HG02610 (cell line): ENCODE results near the gene NCAPG.
"Not testable (repeated sequence)": the region's sequence is repeated elsewhere in the genome, so short reads cannot be mapped to it uniquely, and the experiment has no call there.

Experiments
- ATAC-seq: cut with Tn5 transposase; IDR thresholded peaks from one replicate; pipeline ENCODE4 v1.9.1; 2021; ENCODE audit warnings: mild to moderate bottlenecking, moderate library complexity; ENCODE audit not compliant: unreplicated experiment

Gene NCAPG

DNA sequence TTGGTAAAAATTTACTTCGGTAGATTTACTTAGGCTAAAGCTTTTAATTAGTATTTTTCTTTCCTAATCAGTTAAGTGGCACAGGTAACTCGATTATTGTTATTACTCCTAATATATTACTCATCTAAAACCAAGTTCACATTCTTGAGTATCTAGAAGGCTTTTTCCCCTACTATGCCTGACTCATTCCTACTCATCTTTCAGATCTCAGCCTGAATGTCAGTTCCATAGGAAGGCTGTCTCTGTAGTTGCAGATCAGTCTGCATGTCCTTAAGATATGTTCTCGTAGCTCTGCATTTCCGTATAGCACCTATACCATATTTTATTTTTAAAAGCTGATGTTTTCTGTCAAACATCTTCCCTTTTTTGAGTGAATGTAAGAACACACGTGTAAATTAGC is 23.5 kb upstream of the NCAPG start:
- no peak for ATAC-seq

DNA sequence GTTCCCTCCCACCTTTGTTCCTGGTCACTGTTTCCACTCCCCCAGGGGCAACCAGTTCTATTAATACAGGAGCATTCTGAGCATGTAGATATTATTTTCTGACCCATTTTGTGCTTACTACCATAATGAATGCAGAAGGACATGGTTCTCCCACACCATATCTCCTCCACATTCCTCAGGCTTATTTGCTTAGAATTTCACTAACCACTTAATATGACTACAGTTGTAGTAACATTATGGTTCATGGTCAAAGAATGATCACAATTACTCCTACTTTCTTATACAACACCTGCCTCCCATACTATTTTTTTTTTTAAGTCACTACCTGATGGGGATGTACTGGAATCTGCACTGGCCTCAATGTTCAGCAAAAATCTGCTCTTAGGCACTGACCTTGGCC is 21.8 kb upstream of the NCAPG start:
- ATAC-seq = no peak

DNA sequence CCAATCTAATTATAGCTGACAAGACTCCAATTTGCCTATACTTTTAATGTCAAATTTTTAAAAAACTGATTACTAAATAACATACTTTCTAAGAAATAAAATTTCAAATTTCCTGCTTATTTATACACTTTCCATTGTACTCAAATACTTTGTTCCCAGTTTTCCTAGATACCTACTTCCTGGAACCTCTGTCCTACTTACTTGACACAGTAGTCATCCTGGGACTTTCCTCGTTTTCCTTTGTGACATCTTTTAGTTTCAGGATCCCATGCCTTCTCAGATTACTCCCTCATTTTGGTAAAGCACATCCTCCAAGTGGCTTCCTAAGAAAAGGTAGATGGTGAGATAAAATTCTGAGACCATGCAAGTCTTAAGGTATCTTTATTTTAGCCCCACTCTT is 16.0 kb upstream of the NCAPG start:
- no peak for ATAC-seq

DNA sequence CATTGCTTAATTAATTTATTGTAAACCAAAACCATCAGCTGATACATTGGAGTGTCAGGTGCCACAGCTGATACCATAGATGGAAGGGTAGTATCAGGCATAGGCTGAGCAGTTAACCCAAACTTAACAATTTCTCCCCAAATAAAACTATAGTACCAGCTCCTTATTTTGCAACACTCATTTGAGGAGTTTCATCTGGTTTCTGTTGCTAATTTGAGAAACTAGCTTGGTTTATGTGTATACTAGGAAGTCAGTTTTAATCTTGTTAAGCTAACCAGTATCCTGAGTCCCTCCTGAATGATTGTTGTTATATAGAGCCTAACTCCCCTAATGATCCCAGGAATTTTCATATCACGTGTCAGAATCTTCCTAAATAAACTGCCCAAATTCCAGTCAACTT is 13.0 kb upstream of the NCAPG start:
- ATAC-seq = no peak

DNA sequence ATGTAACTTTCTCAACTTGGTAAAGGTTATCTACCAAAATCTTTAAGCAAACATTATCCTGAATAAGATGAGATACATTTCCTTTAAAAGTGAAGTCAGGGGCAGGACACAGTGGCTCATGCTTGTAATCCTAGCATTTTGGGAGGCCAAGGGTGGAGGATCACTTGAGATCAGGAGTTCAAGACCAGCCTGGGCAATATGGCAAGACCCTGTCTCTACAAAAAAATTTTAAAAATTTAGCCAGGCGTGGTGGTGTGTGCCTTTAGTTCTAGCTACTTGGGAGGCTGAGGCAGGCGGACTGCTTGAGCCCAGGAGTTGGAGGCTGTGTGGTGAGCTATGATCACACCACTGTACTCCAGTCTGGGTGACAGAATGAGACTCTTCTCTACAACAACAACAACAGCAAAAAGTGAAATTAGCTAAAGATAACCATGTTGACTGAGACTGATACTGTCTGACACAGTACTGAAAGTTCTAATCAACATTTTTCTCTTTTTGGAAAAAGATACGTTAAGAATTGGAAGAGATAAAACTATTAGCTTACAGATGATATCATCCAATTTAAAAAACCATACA is 5.1 kb upstream of the NCAPG start:
- peak; percentile 18 for ATAC-seq

DNA sequence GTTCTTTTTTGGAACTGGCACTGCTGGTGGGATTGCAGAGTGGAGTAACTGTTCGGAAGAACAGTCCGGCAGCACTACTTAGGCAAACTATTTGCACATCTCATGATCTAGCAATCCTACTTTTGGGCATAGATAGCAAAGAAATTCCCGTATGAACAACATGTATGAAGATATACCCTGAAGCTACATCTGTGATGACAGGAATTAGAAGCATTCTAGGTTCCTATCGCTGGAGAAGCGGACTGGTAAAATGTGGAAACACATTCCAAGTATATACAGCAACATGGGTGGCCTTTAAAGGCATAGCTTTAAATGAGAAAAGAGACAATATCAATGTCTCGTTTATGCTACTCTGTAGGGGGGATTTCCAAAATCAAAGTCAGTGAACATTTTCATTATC is 3.3 kb upstream of the NCAPG start:
- no peak for ATAC-seq

DNA sequence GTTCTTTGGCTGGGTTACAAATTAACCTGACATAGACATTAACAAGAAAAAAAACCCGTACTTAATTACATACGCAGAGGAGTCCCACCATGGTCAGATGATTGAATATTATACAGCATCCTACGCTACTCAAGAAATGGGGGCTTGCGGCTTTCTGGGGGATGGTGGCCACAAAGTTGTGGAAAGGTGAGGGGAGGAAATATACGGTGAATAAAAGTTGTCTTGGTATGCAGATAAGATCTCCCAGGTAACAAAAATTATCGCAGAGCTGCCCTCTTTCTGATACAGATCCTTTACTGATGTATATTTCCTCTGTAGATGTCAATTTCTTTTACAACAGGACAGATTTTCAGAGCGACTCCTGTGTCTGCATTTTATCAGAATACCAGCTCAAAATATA is 1.1 kb upstream of the NCAPG start:
- no peak for ATAC-seq

DNA sequence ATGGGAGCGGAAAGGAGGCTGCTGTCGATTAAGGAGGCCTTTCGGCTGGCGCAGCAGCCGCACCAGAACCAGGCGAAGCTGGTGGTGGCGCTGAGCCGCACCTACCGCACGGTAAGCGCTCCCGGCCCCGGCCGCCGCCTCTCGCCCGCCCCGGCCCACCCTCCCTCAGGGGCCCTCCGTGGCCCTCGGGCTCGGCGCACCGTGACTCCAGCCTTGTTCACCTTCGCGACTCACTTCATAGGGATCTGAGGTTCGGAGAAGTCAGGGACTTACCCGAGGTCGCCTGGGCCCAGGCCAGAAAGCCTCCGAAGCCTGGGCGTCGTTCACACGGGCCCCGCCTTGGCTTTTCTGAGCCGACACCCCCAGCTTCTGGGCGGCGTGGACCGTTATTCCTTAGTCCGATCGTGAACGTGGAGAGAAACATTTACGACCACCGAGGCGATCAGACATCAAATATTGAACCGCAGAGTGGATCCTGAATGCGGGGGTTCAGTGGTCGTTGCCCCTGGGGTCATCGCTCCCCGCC is 362 bp downstream of the NCAPG start:
- ATAC-seq = peak; percentile 31

DNA sequence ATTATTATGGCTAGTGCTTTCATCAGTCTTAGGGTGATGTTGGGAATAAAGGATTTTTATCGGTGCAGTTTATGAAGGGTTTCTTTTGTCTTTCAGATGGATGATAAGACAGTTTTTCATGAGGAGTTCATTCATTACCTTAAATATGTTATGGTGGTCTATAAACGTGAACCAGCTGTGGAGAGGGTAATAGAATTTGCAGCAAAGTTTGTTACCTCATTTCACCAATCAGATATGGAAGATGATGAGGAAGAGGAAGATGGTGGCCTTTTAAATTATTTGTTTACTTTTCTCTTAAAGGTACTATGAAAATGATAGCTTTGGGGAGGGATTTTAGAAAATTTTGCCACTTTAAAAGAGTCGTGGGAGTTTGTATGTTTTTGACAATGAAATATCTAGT is 1.3 kb downstream of the NCAPG start:
- no peak for ATAC-seq

DNA sequence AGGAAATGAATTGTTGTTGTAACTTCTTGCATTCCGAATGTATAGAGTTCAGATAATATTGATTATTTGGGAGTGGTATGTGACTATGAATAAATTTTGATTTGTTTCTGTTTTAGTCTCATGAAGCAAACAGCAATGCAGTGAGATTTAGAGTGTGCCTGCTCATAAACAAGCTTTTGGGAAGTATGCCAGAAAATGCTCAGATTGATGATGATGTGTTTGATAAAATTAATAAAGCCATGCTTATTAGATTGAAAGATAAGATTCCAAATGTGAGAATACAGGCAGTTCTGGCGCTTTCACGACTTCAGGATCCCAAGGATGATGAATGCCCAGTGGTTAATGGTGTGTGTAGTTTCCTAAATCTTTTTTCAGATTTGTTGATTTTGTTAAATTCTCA is 2.0 kb downstream of the NCAPG start:
- ATAC-seq = no peak

DNA sequence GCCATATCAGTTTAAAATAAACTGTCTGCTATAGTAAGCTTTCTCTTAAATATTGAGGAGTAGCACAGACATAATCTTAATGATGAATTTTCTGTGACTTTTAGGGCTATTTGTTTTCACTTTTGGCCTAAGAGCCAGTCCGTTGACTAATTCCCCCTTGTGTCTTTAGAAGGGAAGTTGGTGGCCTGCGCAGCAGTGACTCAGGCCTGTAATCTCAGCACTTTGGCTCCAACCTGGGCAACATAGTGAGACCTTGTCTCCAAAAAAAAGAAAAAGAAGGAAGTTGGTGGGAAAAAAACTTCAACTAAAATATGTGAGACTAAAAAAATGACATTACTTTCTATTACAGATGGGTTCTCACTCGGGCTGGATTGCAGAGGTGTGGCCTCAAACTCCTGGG is 3.4 kb downstream of the NCAPG start:
- no peak for ATAC-seq

DNA sequence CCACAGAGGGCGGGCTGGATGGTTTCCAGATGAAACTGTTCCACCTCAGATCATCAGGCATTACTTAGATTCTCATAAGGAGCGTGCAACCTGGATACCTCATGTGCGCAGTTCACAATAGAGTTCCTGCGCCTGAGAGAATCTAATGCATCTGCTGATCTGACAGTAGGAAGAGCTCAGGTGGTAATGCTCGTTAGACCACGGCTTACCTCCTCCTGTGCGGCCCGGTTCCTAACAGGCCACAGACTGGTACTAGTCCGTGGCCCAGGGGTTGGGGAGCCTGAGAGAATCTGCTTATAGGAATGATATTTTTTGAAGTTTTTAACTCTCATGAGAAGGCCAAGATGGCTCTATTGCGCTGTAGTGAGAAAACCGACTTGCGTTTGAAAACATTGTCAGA is 5.4 kb downstream of the NCAPG start:
- no peak for ATAC-seq

DNA sequence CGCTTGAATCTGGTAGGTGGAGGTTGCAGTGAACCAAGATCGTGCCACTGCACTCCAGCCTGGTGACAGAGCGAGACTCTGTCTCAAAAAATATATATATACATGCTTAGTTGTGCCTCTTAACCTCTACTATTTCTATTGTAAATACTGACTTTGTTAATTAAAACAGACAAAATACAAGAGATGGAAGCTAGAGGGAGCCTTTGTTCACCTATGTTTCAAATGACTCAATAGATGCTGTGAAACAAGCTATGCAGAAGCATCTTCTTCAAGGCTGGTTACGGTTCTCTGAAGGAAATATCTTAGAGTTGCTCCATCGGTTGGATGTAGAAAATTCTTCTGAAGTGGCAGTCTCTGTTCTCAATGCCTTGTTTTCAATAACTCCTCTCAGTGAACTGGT is 6.2 kb downstream of the NCAPG start:
- ATAC-seq = peak; percentile 81

DNA sequence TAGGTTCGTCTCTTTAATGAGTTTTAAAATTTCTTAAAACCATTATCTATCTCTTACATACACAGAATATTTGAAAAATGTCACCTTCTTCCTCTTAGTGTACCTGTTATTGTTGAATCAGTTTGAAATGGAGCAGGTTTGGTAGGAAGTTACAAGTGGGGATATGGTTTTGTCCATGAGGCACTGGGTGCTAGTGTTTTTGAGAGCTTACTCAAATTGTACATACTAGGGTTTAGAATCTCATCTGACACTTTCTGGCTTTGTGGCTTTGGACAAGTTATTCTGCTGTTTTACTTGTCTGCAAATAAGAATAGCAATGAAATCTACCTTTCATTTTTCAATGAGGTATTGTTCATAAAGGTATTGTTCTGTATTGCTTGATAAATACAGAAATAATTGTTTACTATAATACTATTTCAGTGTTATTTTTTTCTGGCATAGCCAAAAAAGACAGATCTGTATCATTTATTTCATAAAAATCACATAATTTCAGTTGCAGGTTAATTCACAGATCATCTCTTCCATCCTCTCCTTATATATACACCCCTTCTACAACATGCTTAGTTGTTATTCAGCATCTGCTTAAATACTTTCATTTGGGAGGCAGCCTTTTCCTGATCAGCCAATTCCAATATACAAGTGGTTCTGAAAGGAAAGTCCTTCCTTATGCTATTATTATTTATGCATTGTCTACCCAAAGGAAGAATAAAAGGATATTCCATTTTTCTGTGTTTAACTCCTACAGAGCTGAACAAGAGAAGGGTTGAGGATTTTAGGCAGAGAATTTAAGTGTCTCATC is 13.3 kb downstream of the NCAPG start:
- ATAC-seq = no peak

DNA sequence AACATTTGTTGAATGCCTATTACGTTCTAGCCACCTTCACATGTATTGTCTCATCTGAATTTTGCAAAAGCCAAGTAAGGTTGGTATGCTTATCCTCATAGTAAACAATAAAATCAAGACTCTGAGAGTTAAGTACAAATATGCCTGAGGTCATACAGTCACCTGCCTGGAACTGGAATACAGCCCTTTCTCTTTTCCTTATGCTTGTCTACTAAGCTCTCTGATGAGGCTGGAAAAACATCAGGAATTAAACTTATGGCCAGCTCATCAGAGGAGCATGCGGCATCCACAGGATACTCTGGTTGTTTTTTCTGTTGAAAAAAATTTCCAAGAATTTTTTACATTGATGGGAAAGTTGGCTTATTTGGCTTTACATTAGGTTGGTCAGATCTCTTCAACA is 35.5 kb downstream of the NCAPG start:
- no peak for ATAC-seq

DNA sequence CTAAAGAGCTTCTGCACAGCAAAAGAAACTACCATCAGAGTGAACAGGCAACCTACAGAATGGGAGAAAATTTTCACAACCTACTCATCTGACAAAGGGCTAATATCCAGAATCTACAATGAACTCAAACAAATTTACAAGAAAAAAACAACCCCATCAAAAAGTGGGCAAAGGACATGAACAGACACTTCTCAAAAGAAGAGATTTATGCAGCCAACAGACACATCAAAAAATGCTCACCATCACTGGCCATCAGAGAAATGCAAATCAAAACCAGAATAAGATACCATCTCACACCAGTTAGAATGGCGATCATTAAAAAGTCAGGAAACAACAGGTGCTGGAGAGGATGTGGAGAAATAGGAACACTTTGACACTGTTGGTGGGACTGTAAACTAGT is 39.5 kb downstream of the NCAPG start:
- ATAC-seq = not testable (repeated sequence)

DNA sequence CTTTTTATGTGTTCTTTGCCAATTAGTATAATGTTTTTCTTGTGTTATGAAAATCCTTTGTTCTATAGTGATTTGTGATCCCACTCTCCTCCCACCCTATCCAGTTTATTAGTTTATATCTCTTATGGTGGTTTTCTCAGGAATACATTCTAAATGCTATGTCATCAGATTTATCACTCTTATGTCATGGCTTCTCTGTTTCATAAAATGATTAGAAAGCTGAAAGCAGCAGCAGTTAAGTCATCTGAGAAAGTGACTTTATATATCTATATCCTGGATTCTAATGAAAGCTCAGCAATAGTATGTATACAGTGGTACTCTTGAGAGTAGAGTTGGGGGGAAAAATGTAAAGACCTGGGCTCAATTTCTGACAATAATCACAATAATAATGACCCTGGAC is 41.2 kb downstream of the NCAPG start:
- no peak for ATAC-seq

DNA sequence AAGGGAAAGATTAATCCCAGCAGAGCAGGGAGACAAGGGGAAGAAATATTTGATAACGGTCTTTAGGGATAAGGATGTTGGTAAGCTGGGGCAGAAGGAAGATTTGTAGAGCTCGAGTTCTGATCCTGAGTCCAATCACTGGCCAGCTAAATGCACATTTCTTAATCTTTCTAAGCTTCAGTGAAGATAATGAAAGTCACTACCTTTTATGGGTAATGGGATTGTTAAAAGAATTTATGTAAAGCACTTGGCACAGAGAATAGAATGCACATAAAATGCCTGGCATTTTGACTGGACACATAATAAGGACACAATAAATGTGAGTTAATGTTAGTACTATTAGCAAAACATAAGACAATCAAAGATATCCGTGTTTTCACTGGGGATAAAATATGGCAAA is 43.3 kb downstream of the NCAPG start:
- ATAC-seq = no peak

DNA sequence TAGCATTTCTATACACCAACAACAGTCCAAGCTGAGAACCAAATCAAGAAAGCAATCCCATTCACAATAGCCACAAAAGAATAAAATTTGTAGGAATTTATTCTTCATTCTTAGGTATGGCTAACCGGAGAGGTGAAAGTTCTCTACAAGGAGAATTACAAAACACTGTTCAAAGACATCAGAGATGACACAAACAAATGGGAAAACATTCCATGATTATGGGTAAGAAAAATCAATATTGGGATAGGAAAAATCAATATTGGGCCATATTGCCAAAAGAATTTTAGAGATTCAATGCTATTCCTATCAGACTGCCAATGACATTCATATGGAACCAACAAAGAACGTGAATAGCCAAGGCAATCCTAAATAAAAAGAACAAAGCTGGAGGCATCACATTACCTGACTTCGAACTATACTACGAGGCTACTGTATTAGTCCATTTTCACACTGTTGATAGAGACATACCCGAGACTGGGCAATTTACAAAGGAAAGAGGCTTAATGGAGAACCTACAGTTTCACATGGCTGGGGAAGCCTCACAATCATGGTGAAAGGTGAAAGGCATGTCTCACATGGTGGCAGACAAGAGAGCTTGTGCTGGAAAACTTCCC is 49.1 kb downstream of the NCAPG start:
- ATAC-seq = no peak

DNA sequence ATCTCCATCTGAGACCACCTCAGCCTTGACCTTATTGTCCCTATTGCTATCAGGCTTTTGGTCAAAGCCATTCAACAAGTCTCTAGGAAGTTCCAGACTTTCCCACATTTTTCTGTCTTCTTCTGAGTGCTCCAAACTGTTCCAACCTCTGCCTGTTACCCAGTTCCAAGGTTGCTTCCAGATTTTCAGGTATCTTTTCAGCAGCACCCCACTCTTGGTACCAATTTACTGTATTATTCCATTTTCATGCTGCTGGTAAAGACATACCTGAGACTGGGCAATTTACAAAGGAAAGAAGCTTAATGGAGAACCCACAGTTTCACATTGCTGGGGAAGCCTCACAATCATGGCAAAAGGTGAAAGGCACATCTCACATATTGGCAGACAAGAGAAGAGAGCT is 51.1 kb downstream of the NCAPG start:
- ATAC-seq = not testable (repeated sequence)

DNA sequence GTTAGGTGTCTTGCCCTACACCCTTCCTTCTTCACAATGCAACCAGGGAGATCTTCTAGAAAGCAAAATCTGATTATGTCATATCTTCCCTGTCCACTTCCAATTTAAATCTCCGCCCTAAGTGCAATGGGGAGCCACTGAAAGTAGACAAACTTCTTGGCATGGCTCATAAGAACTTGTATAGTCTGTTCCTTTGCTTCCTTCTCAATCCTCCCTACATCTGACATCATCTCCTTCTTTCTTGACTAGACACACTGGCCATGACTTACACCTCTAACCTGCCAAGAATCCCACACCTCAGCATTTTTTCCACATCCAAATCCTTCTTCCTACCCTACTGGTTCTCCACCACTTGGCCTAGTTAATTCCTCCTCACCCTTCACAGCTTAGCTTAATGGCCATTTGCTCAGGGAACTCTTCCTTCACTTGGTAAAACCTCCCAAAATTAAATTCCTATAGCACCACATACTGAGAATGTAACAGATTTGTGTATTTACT is 55.1 kb downstream of the NCAPG start:
- ATAC-seq = no peak

DNA sequence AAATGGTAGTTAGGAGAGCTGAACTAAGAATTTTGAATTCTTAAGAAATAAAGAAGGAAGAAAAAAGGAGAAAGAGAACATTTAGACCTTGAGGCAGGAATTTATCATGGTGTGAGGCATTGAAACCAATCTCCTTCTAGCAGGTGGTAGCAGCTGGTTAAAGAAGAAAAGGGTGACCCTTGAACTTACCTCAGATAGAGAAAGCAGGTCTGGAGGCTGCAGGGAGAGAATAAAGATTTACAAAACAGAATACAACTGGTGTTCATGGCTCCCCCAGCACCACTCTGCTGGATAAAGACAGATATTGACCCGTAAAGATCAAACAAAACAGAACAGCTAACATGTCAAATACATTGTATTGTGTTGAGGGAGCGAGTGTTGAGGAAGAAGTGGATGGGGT is 56.0 kb downstream of the NCAPG start:
- ATAC-seq = no peak
